ENCODE results near the gene RBMS3.

RBMS3 gene

GRCh38 chr3:29277249-29277648 lies 3.6 kb upstream of the RBMS3 start:
- no peak for DNase-seq

GRCh38 chr3:29279286-29279685 lies 1.6 kb upstream of the RBMS3 start:
- DNase-seq, result no peak

- DNase-seq, result peak in 2 of 14 donors; percentile 8 to 15
Observed at GRCh38 chr3:29279806-29280205, 1.1 kb upstream of the RBMS3 start.

GRCh38 chr3:29281094-29281343 lies 148 bp downstream of the RBMS3 start:
- no peak for DNase-seq

GRCh38 chr3:29281344-29282241 lies 722 bp downstream of the RBMS3 start:
- peak in 2 of 14 donors; percentile 8 to 17 for DNase-seq

GRCh38 chr3:29282427-29283230 lies 1.8 kb downstream of the RBMS3 start:
- DNase-seq, result no peak

GRCh38 chr3:29283231-29284119 lies 2.6 kb downstream of the RBMS3 start:
- no peak for DNase-seq

- DNase-seq, result no peak
Observed at GRCh38 chr3:29284497-29284896, 3.6 kb downstream of the RBMS3 start.

- DNase-seq, result no peak
Observed at GRCh38 chr3:29285471-29286071, 4.7 kb downstream of the RBMS3 start.

- no peak for DNase-seq
Observed at GRCh38 chr3:29286478-29287240, 5.8 kb downstream of the RBMS3 start.

- DNase-seq, result no peak
Observed at GRCh38 chr3:29290596-29290995, 9.7 kb downstream of the RBMS3 start.

- no peak for DNase-seq
Observed at GRCh38 chr3:29291260-29291981, 10.6 kb downstream of the RBMS3 start.

GRCh38 chr3:29291982-29292363 lies 11.1 kb downstream of the RBMS3 start:
- no peak for DNase-seq

- DNase-seq, result no peak
Observed at GRCh38 chr3:29293421-29293820, 12.6 kb downstream of the RBMS3 start.

GRCh38 chr3:29297998-29298397 lies 17.1 kb downstream of the RBMS3 start:
- no peak for DNase-seq

- no peak for DNase-seq
Observed at GRCh38 chr3:29301332-29302019, 20.6 kb downstream of the RBMS3 start.

GRCh38 chr3:29302619-29303018 lies 21.7 kb downstream of the RBMS3 start:
- DNase-seq, result no peak

GRCh38 chr3:29307295-29307694 lies 26.4 kb downstream of the RBMS3 start:
- no peak for DNase-seq

- DNase-seq, result no peak
Observed at GRCh38 chr3:29310865-29311264, 30.0 kb downstream of the RBMS3 start.

GRCh38 chr3:29311795-29312194 lies 30.9 kb downstream of the RBMS3 start:
- no peak for DNase-seq

Measured in C1 segment of cervical spinal cord (tissue), 14 donors.